ENCODE results near the gene RER1. TPM values are rescaled to one million over a fixed set of nuclear protein-coding genes. Genes with fewer than 3 reads are reported as not detected.

The RER1 gene
- total RNA-seq, 2 experiments from 2014 or later, result 60.5 to 138 TPM

- intact Hi-C loops (cut with micrococcal nuclease; ENCODE audit: unreplicated experiment), result no loop called here
- CTCF ChIA-PET (ENCODE audit: unreplicated experiment), result no interaction called here
- POLR2A ChIA-PET, result interaction anchor here (1.6 kb wide), 1 partner anchor 200 kb away, joined by 5 read pairs; no protein-coding TSS in a partner anchor
These were observed 2.0 kb upstream of the RER1 start for GRCh38 chr1:2389644-2390043.

GRCh38 chr1:2391931-2392509 is 379 bp downstream of the RER1 start:
- no peak for TF ChIP-seq EZH2phosphoT487 (IDR thresholded peaks at IDR 0.05; ENCODE audit: borderline replicate concordance, low read depth, low read length)
- TF ChIP-seq CTCF (conservative IDR thresholded peaks at IDR 0.05; ENCODE audit: low read length), result no peak
- Histone ChIP-seq H3K79me2 (ENCODE audit: insufficient read depth, low read depth, low read length) (peaks cover 38% of the 10 kb centered on the region), H3K9me3 (ENCODE audit: low read length) (no peaks in the 10 kb centered on the region), H3K4me3 (ENCODE audit: low read depth, low read length, poor library complexity, severe bottlenecking) (peak overlapping the region; percentile 87), H3K4me2 (ENCODE audit: low read length) (peak overlapping the region; percentile 96), H4K20me1 (ENCODE audit: insufficient read depth, low read length) (peaks cover 5% of the 10 kb centered on the region; the same call in 1 of the 2 replicates), H3K36me3 (ENCODE audit: insufficient read depth, low read length) (peaks cover 42% of the 10 kb centered on the region), H3K4me1 (ENCODE audit: insufficient read depth, low read length, poor library complexity, severe bottlenecking) (peaks cover 53% of the 10 kb centered on the region), H3K9me2 (ENCODE audit: insufficient read depth, low read length) (no peaks in the 10 kb centered on the region), H2AFZ (ENCODE audit: low read length) (no peak overlapping the region), H3K27ac (ENCODE audit: low read depth, low read length, poor library complexity, severe bottlenecking) (peak overlapping the region; percentile 42)
- CTCF ChIA-PET (ENCODE audit: unreplicated experiment), result no interaction called here
- BruUV-seq (replicated peaks), result no TSS peak
- intact Hi-C loops (cut with micrococcal nuclease; ENCODE audit: unreplicated experiment), result loop anchor here (1.0 kb wide), 2 partner anchors 20 to 156 kb away; partner anchors contain the start of gene PEX10
- POLR2A ChIA-PET, result no interaction called here
- DNase-seq (ENCODE audit: low spot score), result peak; percentile 22

More at GRCh38 chr1:2389644-2390043, 2.0 kb upstream of the RER1 start:
- DNase-seq (ENCODE audit: low spot score), result peak; percentile 35
- H3K9me2 ChIP-seq (ENCODE audit: insufficient read depth, low read length), result no peaks in the 10 kb centered on the region
- H3K4me3 ChIP-seq (ENCODE audit: low read depth, low read length, poor library complexity, severe bottlenecking), result peak overlapping the region; percentile 87
- no peaks in the 10 kb centered on the region for H3K9me3 ChIP-seq (ENCODE audit: low read length)
- TF ChIP-seq CTCF (conservative IDR thresholded peaks at IDR 0.05; ENCODE audit: low read length) (no peak), EZH2phosphoT487 (IDR thresholded peaks at IDR 0.05; ENCODE audit: borderline replicate concordance, low read depth, low read length) (no peak)
- peaks cover 5% of the 10 kb centered on the region; the same call in 1 of the 2 replicates for H4K20me1 ChIP-seq (ENCODE audit: insufficient read depth, low read length)
- peak overlapping the region; percentile 70 for H3K27ac ChIP-seq (ENCODE audit: low read depth, low read length, poor library complexity, severe bottlenecking)
- peaks cover 32% of the 10 kb centered on the region for H3K79me2 ChIP-seq (ENCODE audit: insufficient read depth, low read depth, low read length)
- H3K36me3 ChIP-seq (ENCODE audit: insufficient read depth, low read length), result peaks cover 20% of the 10 kb centered on the region
- BruUV-seq (replicated peaks), result no TSS peak
- peak overlapping the region; percentile 81 for H3K4me2 ChIP-seq (ENCODE audit: low read length)
- H3K4me1 ChIP-seq (ENCODE audit: insufficient read depth, low read length, poor library complexity, severe bottlenecking), result peaks cover 53% of the 10 kb centered on the region
- H2AFZ ChIP-seq (ENCODE audit: low read length), result no peak overlapping the region

GRCh38 chr1:2392686-2393085 is 1.0 kb downstream of the RER1 start:
- Histone ChIP-seq H3K9me3 (ENCODE audit: low read length) (no peaks in the 10 kb centered on the region), H2AFZ (ENCODE audit: low read length) (no peak overlapping the region), H3K4me2 (ENCODE audit: low read length) (peak overlapping the region; percentile 96), H3K36me3 (ENCODE audit: insufficient read depth, low read length) (peaks cover 49% of the 10 kb centered on the region), H3K9me2 (ENCODE audit: insufficient read depth, low read length) (no peaks in the 10 kb centered on the region), H3K79me2 (ENCODE audit: insufficient read depth, low read depth, low read length) (peaks cover 38% of the 10 kb centered on the region), H3K4me1 (ENCODE audit: insufficient read depth, low read length, poor library complexity, severe bottlenecking) (peaks cover 50% of the 10 kb centered on the region), H4K20me1 (ENCODE audit: insufficient read depth, low read length) (peaks cover 5% of the 10 kb centered on the region; the same call in 1 of the 2 replicates), H3K4me3 (ENCODE audit: low read depth, low read length, poor library complexity, severe bottlenecking) (peak overlapping the region; percentile 87), H3K27ac (ENCODE audit: low read depth, low read length, poor library complexity, severe bottlenecking) (peak overlapping the region; percentile 42)
- POLR2A ChIA-PET, result no interaction called here
- CTCF ChIA-PET (ENCODE audit: unreplicated experiment), result no interaction called here
- no TSS peak for BruUV-seq (replicated peaks)
- intact Hi-C loops (cut with micrococcal nuclease; ENCODE audit: unreplicated experiment), result no loop called here
- TF ChIP-seq CTCF (conservative IDR thresholded peaks at IDR 0.05; ENCODE audit: low read length) (no peak), EZH2phosphoT487 (IDR thresholded peaks at IDR 0.05; ENCODE audit: borderline replicate concordance, low read depth, low read length) (no peak)
- no peak for DNase-seq (ENCODE audit: low spot score)
